Uterus (tissue), 2 donors: Measurements from ENCODE around the gene SEC16A.

ENCODE experiments used
- CTCF ChIP-seq, 4 experiments: fragments of 200-600 bp in 2 of 4; fragments of 450-650 bp in 2 of 4; sonication (generic) in 2 of 4; IDR thresholded peaks; one replicate each; pipeline ENCODE4 v1.5.1; 2016 to 2019; ENCODE audit warnings: antibody characterized with exemption in 4 of 4, mild to moderate bottlenecking in 2 of 4, moderate library complexity in 1 of 4
- POLR2A ChIP-seq, 2 donors: fragments of 450-650 bp; IDR thresholded peaks; one replicate each; pipeline ENCODE4 v1.6.1; 2016; ENCODE audit warnings: antibody characterized with exemption in 2 of 2, mild to moderate bottlenecking in 1 of 2, moderate library complexity in 1 of 2

- TF ChIP-seq CTCF (IDR thresholded peaks at IDR 0.05) (no peak), POLR2A (IDR thresholded peaks at IDR 0.05) (no peak)
Observed at GRCh38 chr9:136462664-136463063, 20.2 kb downstream of the SEC16A start.
